GM15510 (cell line): ENCODE data around the gene CD320.

Experiments
- POLR2A ChIP-seq: IDR thresholded peaks from 3 replicates; pipeline ENCODE4 v1.6.1; 2011; ENCODE audit warnings: borderline replicate concordance; ENCODE audit not compliant: insufficient read length; ENCODE audit errors: extremely low read depth

CD320 gene

DNA sequence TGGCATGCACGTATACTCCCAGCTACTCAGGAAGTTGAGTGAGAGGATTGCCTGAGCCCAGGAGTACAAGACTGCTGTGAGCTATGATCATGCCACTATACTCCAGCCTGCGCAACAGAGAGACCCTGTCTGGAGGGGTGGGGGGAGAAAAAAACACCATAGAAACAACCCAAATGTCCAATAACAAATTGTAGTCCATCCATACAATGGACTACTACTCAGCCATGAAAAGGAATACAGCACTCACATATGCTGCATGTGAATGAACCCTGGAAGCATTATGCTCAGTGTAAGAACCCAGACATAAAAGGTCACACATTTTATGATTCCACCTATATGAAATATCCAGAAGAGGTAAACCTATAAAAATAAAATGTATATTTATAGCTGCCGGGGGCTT is 42.3 kb downstream of the CD320 start:
- TF ChIP-seq POLR2A: no peak

DNA sequence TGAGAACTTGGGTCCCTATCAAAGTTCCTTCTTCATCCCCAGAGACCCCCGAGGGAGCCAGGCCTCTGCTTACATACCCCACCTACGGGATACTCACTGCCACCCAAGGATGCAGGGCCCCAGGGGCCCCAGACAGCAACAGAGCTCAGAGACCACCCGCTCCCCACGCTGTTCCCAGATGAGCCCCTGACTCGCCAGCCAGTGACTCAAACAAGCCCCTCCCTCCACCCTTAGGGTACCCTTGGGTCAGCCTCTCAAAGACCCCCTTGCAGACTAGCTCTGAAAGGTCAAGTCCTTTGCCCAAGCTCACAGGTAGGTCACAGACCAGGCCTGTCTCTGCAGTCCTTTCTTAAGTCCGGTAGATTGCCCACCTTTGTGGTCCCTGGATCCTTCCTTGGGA is 45.7 kb downstream of the CD320 start:
- no peak for TF ChIP-seq POLR2A

DNA sequence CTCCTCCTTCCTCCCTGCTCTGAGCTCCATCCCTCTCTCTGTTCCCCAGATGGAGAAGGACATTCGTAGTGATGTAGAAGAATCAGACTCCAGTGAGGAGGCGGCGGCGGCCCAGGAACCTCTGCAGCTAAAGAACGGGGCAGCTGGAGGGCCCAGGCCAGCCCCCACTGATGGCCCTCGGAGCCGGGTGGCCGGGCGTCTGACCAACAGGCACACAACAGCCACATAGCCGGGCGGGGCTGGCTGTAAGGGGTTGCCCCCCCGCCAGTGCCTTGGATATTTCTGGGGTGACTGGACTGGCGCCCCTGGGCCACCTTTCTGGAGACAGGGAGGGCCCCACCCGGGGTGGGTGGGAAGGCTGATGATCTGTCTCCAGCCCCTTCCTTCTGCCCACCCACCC is 46.3 kb downstream of the CD320 start:
- TF ChIP-seq POLR2A: no peak

DNA sequence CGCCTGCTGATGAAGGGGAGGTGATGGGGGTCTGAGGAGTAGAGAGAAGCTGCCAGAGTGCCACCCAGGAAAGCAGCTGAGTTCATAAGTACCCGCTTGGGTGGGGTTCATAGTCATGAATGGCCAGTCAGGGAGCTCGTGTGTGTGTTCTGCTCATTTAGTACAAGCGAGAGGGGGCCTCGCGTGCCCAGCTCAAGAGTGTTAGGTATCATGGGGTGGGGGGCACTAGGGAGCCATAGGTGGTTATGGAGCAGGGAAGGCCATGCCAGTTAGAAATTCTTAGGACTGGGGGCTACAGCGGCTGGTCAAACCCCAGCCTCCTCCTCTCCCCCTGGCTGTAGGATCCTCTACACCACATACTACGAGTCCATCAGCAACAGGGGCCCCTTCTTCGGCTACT is 46.8 kb downstream of the CD320 start:
- TF ChIP-seq POLR2A: no peak

DNA sequence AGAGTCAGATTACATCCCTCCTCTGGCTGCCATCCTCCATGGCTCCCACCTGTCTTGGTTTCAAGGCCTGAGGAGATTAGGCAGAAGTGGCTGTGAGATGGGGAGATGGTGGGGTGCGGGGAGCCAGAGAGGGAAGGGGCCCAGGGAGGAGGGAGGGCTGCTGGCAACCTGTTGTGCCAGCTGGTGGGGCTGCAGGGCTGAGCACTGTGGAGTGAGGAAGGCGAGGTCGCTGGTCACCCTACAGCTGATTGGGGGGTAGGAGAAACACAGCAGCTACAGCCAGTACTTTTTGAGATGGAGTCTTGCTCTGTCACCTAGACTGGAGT is 48.3 kb downstream of the CD320 start:
- TF ChIP-seq POLR2A: no peak

DNA sequence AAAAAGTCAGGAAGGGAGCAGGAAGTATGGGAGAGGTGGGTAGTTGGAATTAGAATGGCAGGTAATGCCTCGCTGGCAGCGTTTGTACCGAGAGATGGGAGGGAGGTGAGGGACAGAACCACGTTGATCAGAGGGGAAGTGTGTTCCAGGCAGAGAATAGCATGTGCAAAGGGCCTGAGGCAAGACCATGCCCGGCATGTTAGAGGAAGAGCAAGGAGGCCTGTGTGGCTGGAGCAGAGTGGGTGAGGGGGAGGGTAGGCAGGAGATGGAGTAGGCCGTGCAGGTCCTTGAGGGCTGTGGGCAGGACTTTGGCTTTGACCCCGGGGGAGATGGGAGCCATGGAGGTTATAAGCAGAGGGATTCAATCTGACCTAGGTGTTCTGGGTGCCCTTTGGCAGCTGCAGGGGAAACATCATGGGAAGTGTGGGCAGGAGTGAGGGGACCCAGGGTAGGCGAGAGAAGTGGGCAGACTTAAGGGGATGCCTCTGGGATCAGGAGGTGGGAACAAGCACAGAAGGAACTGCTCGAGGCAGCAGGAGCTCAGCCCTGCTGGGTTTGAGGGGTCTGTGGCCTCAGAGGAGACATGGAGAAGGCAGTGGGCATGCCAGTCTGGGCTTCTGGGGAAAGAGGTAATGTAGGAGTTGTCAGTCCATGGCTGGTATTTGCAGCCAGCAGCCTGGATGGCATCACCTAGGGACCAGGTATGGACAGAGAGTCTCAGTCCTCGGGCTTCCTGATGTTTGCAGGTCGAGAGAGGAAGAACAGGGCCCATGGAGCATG is 48.8 kb downstream of the CD320 start:
- TF ChIP-seq POLR2A: no peak

DNA sequence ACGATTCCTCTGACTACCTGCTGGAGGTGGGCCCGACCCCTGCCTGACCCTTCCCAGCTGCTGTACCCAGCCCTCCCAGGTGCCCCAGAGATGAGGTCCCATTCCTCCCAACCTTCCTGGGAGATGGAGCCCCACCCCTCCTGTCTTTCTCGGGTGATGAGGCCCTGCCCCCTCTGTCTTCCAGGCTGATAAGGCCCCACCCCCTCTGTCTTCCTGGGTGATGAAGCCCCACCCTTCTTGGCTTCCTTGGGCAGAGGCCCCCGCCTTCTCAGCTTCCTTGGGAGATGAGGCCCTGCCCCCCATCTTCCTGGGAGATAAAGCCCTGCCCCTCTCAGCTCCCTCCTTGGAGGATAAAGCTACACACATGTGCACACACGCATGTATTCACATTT is 51.1 kb downstream of the CD320 start:
- no peak for TF ChIP-seq POLR2A

DNA sequence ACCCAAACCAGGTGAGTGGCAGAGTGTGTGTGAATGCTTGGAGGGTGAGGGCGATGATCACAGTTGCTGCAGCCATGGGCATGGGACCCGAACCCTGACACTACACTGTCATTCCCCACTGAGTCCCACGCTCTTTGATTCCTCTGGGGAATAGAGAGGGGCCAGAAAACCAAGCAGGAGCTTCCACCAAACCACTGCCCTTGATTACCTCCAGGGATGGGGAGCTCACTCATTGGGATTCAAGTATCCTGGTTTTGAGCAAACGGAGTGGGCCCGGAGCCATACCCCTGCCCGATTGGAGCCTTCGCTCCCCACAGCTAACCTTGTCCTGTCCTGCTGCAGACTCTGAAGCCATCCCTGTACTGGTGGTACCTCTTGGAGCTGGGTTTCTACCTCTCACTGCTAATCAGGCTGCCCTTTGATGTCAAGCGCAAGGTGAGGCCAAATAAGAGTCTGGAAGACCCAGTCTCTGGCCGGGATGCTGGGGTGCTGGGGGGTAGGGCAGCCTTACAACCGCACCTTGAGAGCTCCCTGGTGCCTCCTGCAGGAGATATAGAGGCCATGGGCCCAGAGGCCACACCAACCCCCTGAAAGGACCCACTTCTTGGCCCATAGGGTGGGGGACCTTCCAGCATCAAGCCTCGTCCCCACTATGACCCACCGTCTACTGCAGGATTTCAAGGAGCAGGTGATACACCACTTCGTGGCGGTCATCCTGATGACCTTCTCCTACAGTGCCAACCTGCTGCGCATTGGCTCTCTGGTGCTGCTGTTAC is 51.7 kb downstream of the CD320 start:
- TF ChIP-seq POLR2A: no peak

DNA sequence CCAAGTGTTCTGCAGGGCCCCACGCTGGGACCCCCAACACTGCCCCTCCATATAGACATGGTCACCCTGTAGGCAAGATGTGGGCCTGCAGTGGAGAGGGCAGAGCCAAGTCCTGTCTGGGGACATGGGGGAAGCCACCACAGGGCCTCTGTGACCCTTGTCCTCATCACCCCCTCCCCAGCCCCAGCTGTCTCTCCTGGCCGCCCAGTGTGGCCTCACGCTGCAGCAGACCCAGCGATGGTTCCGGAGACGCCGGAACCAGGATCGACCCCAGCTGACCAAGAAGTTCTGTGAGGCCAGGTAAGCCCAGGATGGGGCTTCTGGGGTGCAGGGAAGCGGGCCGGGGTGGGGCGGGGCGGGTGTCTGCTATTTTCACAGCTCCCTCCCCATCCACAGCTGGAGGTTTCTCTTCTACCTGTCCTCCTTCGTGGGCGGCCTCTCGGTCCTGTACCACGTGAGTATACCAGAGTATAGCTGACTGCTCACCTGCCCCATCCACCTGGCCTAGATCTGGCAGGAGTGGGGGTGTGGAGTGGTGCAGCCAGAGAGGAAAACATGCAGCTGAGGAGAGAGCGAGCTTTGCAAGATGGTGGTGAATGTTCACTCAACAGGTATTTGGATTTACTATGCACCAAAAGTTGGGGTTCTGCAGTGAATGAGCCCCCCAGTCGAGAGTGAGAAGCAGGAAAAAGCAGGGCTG is 52.6 kb downstream of the CD320 start:
- TF ChIP-seq POLR2A: no peak

DNA sequence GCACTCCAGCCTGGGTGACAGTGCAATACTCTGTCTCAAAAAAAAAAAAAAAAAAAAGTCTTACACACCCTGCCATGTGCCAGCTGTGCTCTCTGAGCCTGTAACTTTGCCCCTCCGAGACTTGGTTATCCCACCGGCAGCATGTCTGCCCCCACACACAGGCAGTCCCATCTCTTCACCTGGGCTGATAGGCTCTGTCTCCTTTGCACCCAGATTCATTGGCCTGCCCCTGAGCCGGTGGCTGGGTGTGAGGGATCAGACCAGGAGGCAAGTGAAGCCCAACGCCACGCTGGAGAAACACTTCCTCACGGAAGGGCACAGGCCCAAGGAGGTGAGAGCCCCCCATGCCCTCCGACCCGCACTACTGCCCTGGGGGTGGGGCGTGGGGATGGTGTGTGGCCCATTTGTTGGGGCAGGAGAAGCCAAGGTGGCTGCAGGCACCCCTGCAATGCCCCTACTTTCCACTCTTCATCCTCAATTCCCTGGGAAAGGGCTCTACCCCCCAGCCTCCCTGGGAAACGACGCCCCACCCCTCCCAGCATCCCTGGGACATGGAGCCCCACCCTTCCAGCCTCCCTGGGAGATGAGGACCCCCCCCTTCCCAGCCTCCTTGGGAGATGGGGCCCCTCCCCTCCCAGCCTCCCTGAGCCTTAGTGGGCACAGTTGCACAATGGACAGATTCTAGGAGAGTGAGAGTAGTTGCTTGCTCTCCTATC is 53.7 kb downstream of the CD320 start:
- TF ChIP-seq POLR2A: no peak

DNA sequence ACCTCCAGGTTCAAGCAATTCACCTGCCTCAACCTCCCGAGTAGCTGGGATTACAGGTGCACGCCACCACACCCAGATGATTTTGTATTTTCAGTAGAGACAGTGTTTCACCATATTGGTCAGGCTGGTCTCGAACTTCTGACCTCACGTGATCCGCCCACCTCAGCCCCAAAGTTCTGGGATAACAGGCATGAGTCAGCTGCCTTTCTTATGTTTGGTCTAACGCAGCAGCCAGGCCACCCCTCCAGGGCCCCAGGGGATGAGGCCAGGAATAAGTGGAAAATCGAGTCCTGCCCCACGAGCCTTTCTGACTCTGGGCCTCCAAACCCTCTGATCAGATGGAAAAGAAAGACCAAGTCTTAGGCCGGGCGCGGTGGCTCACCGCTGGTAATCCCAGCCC is 54.5 kb downstream of the CD320 start:
- TF ChIP-seq POLR2A: no peak

DNA sequence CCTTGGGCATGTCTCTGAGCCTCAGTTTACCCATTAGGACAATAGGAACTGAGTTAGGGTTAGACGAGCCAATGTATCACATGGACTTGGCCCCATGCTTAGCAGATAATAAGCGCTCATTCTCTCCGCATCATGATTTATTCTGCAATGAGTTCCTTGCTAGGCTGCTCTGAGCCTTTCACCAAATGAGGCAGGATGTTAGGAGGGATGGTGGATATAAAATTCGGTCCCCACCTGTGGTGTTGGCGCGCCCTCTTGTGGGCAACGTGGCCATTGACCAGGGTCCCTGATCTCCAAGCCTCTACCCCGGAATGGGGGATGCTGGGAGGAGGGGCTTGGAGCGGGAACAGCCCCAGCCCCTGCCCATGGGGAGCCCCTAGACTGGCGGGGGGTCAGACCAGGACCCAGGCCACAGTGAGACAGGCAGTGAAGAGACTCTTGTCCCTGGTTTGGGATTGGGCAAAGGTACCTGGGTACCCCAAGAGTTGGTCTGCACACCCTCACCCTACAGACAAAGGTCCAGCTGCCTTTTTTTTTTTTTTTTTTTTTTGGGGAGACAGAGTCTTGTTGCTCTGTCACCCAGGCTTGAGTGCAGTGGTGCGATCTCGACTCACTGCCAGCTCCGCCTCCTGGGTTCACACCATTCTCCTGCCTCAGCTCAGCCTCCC is 55.1 kb downstream of the CD320 start:
- TF ChIP-seq POLR2A: no peak
